Chondrocyte (in vitro differentiated cells): Measurements from ENCODE around the gene ITPK1. TPM values are rescaled to one million over a fixed set of nuclear protein-coding genes. Genes with fewer than 3 reads are reported as not detected.

Experiments used
- DNase-seq: peaks from one replicate; pipeline ENCODE4 v3.0.0; 2021; ENCODE audit warnings: mixed read lengths, low spot score
- H3K27ac Mint-ChIP-seq: one replicate; pipeline ENCODE4 v1.8.0; 2021; ENCODE audit warnings: mild to moderate bottlenecking, moderate library complexity, mixed read lengths; ENCODE audit not compliant: unreplicated experiment
- H3K27me3 Mint-ChIP-seq: 2 replicates; pipeline ENCODE4 v1.8.0; 2021; ENCODE audit warnings: low read depth, mixed read lengths
- H3K36me3 Mint-ChIP-seq: 2 replicates; pipeline ENCODE4 v1.8.0; 2021; ENCODE audit warnings: low read depth, mixed read lengths
- H3K4me1 Mint-ChIP-seq: 2 replicates; pipeline ENCODE4 v1.8.0; 2021; ENCODE audit warnings: low read depth, mild to moderate bottlenecking, mixed read lengths
- H3K4me3 Mint-ChIP-seq: one replicate; pipeline ENCODE4 v1.8.0; 2021; ENCODE audit warnings: mild to moderate bottlenecking, moderate library complexity, mixed read lengths; ENCODE audit not compliant: unreplicated experiment
- H3K9me3 Mint-ChIP-seq: 2 replicates; pipeline ENCODE4 v1.8.0; 2021; ENCODE audit warnings: low read depth, mixed read lengths
- total RNA-seq: library from RNA; stranded (reverse); gene quantifications from 3 replicates; pipeline ENCODE4 v1.2.1, GENCODE V29; 2021
- TF ChIP-seq, protein P1 (sequence below): fragments of 200-600 bp; sonication (generic); IDR thresholded peaks from 2 replicates; pipeline ENCODE4 v1.5.0; 2021; ENCODE audit warnings: antibody characterized with exemption, mild to moderate bottlenecking, moderate library complexity

ITPK1 gene
- total RNA-seq, 1 donor from 2014 or later, result 27.7 TPM

DNA sequence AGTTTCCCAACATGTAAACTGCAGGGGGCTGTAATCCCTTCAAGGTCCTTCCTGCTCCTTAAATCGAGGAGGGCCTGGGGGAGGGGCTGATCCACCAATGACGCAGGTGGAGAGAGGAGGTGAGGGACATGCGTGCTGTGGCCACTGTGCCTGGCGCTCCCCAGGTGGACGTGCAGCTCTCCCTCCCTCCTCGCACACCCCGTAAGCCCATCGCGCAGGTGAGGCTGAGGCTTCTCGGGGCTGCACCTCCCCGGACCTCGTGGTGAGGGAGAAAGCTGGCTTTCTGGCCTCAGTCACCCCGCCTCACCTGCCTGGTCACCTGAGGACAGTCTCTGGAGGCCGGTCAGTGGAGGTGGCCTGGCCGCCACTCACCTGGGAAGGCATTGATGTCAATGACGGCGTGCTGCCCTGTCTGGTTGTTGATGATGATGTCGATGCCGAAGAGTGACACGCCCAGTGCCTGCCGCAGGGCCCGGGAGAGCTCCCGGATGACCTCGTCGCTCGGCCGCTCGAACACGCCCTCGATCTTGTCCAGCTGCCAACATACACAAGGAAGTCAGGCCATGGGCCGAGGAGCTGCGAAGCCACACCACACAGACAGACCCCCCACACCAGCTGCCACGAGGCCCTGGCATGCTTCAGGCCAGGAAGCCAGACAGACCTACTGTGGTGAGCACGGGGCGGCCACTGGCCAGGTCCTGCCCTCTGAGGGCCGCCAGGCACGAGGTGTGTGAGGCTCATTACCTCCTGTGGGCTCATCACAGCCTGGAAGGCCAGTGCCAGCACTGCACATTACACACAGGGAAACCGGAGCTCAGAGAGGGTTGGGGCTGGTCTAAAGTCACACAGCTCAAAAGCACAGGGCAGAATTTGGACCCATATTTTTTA, 169.5 kb downstream of the ITPK1 start:
- peak overlapping the region; percentile 65 for H3K27ac Mint-ChIP-seq

DNA sequence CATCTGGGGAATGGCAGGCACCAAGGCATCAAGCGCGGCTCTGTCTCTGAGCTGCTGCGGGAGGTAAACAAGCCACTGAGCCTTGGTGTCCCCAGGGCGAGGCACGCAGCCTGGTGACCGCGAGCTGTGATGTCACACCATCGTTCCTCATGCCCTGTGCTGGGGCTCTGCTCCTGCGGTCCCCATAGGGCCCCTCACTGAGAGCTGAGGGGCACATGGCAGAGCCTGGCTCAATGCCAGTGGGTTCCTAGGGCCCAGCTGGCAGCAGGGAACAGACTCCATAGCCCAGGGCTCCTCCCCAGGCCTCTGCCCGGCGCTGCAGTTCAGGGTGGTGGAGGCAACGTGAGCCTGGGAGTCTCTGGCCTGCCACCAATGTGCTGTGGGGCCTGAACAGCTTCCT, 170.2 kb downstream of the ITPK1 start:
- Mint-ChIP-seq H3K36me3 (peaks cover 15% of the 10 kb centered on the region), H3K4me1 (peaks cover 8% of the 10 kb centered on the region), H3K9me3 (no peaks in the 10 kb centered on the region), H3K27me3 (no peaks in the 10 kb centered on the region), H3K4me3 (no peak overlapping the region), H3K27ac (no peak overlapping the region)
- TF ChIP-seq, protein P1, sequence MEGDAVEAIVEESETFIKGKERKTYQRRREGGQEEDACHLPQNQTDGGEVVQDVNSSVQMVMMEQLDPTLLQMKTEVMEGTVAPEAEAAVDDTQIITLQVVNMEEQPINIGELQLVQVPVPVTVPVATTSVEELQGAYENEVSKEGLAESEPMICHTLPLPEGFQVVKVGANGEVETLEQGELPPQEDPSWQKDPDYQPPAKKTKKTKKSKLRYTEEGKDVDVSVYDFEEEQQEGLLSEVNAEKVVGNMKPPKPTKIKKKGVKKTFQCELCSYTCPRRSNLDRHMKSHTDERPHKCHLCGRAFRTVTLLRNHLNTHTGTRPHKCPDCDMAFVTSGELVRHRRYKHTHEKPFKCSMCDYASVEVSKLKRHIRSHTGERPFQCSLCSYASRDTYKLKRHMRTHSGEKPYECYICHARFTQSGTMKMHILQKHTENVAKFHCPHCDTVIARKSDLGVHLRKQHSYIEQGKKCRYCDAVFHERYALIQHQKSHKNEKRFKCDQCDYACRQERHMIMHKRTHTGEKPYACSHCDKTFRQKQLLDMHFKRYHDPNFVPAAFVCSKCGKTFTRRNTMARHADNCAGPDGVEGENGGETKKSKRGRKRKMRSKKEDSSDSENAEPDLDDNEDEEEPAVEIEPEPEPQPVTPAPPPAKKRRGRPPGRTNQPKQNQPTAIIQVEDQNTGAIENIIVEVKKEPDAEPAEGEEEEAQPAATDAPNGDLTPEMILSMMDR, result no peak
- no peak for DNase-seq

More for the DNA sequence above, 169.5 kb downstream of the ITPK1 start:
- peak; percentile 76 for DNase-seq
- Mint-ChIP-seq H3K4me1 (peaks cover 11% of the 10 kb centered on the region), H3K27me3 (no peaks in the 10 kb centered on the region), H3K9me3 (no peaks in the 10 kb centered on the region), H3K4me3 (no peak overlapping the region), H3K36me3 (peaks cover 13% of the 10 kb centered on the region)
- TF ChIP-seq, protein P1, result no peak

DNA sequence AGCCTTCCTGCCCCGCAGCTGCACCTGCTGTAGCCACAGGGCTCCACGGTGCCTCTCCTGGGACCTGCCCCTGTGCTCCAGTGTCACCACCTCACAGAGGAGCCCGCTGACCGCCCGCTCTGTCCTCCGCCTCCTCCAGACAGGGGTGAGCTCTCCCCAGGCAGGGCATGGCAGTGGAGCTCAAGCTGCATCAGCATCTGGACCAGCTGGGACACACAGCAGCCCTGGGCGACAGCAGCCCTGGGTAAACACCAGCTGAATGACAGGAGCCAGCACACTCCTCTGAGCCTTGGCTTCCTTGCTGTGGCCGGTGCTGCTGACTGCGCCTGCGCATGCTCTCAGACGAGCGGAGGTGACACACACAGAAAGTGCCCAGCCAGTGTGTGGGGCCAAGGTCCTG, 170.7 kb downstream of the ITPK1 start:
- peaks cover 15% of the 10 kb centered on the region for H3K36me3 Mint-ChIP-seq
- H3K27ac Mint-ChIP-seq, result no peak overlapping the region
- peak; percentile 94 for DNase-seq
- H3K9me3 Mint-ChIP-seq, result no peaks in the 10 kb centered on the region
- peaks cover 7% of the 10 kb centered on the region for H3K4me1 Mint-ChIP-seq
- TF ChIP-seq, protein P1, result no peak
- H3K27me3 Mint-ChIP-seq, result no peaks in the 10 kb centered on the region
- no peak overlapping the region for H3K4me3 Mint-ChIP-seq

DNA sequence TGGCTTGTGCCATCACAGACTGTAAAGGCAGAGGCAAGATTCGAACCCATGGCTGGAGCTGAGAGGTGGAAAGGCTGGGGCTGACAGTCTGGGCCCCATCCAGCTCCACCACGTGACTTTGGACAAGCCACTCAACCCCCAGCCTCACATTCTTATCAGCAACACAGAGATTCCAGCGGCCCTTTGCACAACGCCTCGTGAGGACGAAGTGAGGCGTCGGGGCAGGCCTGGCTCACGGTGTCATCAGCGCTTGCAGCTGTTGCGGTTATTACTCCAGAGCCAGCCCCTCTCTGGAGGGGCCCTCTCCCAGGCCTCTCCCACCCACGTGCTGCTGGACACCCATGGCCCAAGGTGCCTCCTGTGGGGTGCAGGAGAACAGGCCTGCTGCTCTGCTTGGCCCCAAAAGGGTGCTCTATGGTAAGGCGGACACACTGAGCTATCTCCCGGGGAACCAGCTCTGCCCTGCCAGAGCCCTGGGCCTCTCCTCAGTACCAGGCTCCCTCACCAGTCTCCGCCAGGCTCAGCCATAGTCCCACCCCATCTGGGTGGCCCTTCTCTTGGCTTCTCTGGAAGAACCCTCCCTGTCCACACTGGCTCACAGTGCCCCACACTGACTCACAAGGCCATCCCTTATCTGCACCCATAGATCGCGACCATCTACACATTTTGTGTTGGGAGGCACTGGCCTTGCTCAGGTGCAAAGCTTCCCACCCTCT, 171.7 kb downstream of the ITPK1 start:
- peak; percentile 72 for DNase-seq

More for the DNA sequence above, 171.7 kb downstream of the ITPK1 start:
- Mint-ChIP-seq H3K36me3 (peaks cover 7% of the 10 kb centered on the region), H3K9me3 (no peaks in the 10 kb centered on the region), H3K27ac (no peak overlapping the region), H3K4me3 (no peak overlapping the region), H3K27me3 (no peaks in the 10 kb centered on the region), H3K4me1 (peaks cover 7% of the 10 kb centered on the region)
- TF ChIP-seq, protein P1, result no peak
